Measurements from ENCODE around the gene LAMA1. TPM values are rescaled to one million over a fixed set of nuclear protein-coding genes. Genes with fewer than 3 reads are reported as not detected.

The LAMA1 gene
- total RNA-seq, 1 donor from 2014 or later, result 0.65 TPM

DNA sequence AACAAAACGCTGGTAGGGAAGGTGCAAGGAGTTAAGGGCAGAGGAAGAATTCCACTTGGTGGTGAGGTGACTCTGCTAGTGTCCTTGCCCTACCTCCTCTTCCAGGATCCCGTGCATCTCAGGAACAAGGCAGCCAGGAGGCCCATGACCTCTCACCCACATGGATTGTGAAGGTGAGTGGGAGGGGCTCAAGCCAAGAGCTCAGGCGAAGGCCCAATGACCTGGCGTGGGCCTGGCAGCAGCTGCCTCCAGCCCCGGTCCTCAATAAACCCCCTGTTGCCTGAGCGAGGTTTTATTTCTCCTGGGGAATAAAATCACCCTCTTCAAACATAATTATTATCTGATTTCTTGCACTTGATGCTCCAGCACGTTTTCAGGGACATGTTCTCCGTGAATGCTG is 28.2 kb downstream of the LAMA1 start:
- TF ChIP-seq, protein P1, sequence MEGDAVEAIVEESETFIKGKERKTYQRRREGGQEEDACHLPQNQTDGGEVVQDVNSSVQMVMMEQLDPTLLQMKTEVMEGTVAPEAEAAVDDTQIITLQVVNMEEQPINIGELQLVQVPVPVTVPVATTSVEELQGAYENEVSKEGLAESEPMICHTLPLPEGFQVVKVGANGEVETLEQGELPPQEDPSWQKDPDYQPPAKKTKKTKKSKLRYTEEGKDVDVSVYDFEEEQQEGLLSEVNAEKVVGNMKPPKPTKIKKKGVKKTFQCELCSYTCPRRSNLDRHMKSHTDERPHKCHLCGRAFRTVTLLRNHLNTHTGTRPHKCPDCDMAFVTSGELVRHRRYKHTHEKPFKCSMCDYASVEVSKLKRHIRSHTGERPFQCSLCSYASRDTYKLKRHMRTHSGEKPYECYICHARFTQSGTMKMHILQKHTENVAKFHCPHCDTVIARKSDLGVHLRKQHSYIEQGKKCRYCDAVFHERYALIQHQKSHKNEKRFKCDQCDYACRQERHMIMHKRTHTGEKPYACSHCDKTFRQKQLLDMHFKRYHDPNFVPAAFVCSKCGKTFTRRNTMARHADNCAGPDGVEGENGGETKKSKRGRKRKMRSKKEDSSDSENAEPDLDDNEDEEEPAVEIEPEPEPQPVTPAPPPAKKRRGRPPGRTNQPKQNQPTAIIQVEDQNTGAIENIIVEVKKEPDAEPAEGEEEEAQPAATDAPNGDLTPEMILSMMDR (IDR thresholded peaks at IDR 0.05), result no peak
- Histone ChIP-seq H3K4me1 (no peaks in the 10 kb centered on the region), H3K9me3 (no peaks in the 10 kb centered on the region), H3K27me3 (ENCODE audit: low read depth) (no peaks in the 10 kb centered on the region), H3K36me3 (no peaks in the 10 kb centered on the region), H3K4me3 (no peak overlapping the region), H3K27ac (no peak overlapping the region)
- no peak for DNase-seq
- intact Hi-C loops (cut with DNase I), result no loop called here
- ATAC-seq, result no peak

DNA sequence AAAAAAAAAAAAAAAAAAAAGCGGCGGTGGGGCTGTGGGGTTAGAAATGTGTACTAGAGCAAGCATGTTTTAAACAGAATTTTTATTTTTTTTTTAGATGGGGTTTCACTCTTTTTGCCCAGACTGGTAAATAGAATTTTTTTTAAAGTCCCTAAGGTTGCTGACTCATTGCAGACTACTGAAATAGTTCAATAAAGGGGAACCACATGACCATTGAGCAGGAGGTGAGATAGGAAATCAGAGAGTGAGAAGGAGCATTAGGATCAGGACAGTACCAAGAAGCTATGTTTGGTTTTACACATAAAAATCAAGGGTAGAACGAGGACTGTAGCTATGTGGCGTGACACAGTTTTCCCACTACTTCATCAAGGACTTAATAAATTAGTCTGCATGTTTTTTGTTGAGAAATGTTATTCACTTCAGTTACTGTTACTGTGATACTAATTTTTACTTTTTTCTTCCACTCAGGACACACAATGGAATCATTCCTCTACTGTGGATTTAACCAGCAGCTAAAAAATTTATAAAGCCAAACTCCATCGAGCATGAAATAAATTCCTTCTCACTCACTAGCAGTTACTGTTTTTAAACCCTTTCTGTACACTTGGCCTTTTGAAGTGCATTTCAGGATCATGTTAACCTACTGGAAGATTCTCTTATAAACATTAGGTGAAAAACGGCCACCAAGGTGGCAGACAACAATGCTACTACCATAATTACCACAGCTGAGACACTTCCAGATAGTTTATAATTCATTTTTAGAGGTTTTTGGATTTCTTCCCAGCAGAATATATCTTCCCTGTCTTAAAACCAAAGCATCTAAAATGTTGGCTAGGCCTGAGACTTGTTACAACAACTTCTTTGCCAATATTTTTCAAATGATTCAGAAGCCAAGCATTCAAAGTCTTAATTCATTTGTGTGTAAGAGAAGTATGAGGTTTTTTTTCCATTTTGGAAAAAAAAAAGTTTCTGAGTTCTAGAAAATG is 33.2 kb downstream of the LAMA1 start:
- DNase-seq, result no peak
- no peak for ATAC-seq

DNA sequence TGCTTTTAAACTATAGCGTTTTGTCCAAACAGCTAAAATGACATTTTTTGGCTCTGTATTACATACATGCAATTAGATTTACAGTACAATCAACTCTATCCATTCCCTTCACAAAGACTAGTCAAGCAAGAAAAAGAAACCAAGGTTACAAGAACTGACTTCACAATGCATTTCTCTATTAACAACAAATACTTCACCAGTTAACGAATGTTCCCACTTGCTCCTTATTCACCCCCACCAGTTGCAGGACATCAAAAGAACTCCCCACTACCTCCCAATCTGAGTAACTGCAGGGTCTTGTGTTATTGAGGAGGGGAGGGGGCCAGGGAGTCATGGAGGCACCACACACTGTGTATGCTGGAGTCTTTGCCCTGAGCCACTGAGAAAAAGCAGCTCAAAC is 34.9 kb downstream of the LAMA1 start:
- ATAC-seq (no peak), DNase-seq (no peak)
- Histone ChIP-seq H3K9me3 (no peaks in the 10 kb centered on the region), H3K4me1 (no peaks in the 10 kb centered on the region), H3K27ac (no peak overlapping the region), H3K36me3 (no peaks in the 10 kb centered on the region), H3K27me3 (ENCODE audit: low read depth) (no peaks in the 10 kb centered on the region), H3K4me3 (no peak overlapping the region)
- TF ChIP-seq, protein P1 (IDR thresholded peaks at IDR 0.05), result no peak
- intact Hi-C loops (cut with DNase I), result no loop called here

More for the DNA sequence above, 33.2 kb downstream of the LAMA1 start:
- Histone ChIP-seq H3K4me1 (no peaks in the 10 kb centered on the region), H3K36me3 (no peaks in the 10 kb centered on the region), H3K9me3 (no peaks in the 10 kb centered on the region), H3K4me3 (no peak overlapping the region), H3K27me3 (ENCODE audit: low read depth) (no peaks in the 10 kb centered on the region), H3K27ac (no peak overlapping the region)
- intact Hi-C loops (cut with DNase I), result no loop called here
- TF ChIP-seq, protein P1 (IDR thresholded peaks at IDR 0.05), result no peak

DNA sequence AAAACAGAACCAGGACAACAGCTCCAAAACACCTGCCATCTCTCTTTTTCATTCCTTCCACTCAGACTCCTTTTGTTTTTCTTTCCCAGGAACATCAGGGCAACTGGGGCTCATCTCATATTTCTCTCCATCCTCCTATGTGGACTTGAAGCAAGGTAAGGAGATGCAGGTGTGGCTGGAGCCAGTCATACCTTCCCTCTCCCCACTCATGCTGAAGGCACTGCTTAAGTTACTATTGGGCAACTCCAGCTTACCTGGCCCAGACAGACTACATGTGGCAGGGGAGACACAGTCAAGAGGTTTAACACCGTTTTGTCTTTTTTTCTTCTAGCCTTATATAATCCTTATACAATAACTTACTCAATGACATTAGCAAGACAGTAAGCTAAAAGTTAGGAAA is 38.4 kb downstream of the LAMA1 start:
- Histone ChIP-seq H3K9me3 (no peaks in the 10 kb centered on the region), H3K27ac (no peak overlapping the region), H3K27me3 (ENCODE audit: low read depth) (no peaks in the 10 kb centered on the region), H3K36me3 (no peaks in the 10 kb centered on the region), H3K4me1 (no peaks in the 10 kb centered on the region), H3K4me3 (no peak overlapping the region)
- ATAC-seq, result no peak
- intact Hi-C loops (cut with DNase I), result no loop called here
- DNase-seq, result no peak
- TF ChIP-seq, protein P1 (IDR thresholded peaks at IDR 0.05), result no peak

DNA sequence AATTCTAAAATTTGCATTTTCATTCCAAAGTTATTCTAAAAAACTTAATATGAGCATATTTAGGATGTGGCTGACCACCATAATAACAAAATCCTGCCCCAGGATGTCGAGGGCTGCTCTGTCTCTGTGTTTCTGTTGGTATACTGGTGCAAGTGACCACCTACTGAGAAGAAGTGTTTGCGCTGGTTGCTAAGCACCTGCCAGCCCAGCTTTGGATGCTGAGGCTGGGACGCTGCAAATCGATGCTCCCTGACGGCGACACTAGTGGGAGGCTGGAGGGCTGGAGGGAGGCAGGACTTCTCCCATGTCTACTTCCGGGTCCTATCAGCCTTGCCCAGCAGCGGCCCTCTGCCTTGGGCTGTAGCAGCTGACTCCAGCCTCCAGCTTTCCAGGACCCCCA is 45.0 kb downstream of the LAMA1 start:
- no peak for ATAC-seq
- H3K27me3 ChIP-seq (ENCODE audit: low read depth), result no peaks in the 10 kb centered on the region
- no peaks in the 10 kb centered on the region for H3K9me3 ChIP-seq
- TF ChIP-seq, protein P1 (IDR thresholded peaks at IDR 0.05), result no peak
- no peak overlapping the region for H3K4me3 ChIP-seq
- no peaks in the 10 kb centered on the region for H3K36me3 ChIP-seq
- no peak overlapping the region for H3K27ac ChIP-seq
- DNase-seq, result no peak
- H3K4me1 ChIP-seq, result no peaks in the 10 kb centered on the region
- intact Hi-C loops (cut with DNase I), result no loop called here
